HCT116 (cell line): ENCODE results near the gene ZNF189. TPM values are rescaled to one million over a fixed set of nuclear protein-coding genes. Genes with fewer than 3 reads are reported as not detected.

Source experiments
- ATAC-seq: fragments of 200-7000 bp; cut with Tn5 transposase; 2 replicates; pipeline ENCODE4 v1.9.1; 2020; ENCODE audit warnings: mild to moderate bottlenecking, moderate library complexity
- BruUV-seq: library from RNA; stranded (reverse); fragments of 400-500 nt; replicated peaks from 2 replicates; lab custom pipeline; 2021; lab: Mats Ljungman, UMichigan
- CTCF ChIA-PET: fragments of 300-600 bp; sonication (Branson Sonifier 250); formaldehyde crosslinking; loops from one replicate; lab custom pipeline; 2021; ENCODE audit warnings: antibody characterized with exemption; lab: Charles Lee
- POLR2A ChIA-PET: fragments of 300-600, 350-600 bp; sonication (Branson Sonifier 250); formaldehyde crosslinking; loops from one replicate; lab custom pipeline; 2021; ENCODE audit warnings: antibody characterized with exemption; lab: Charles Lee
- RAD21 ChIA-PET, 2 experiments: fragments of 300-600 bp; sonication (Branson Sonifier 250); formaldehyde crosslinking; loops; one replicate each; lab custom pipeline; 2023; ENCODE audit warnings: low total read pairs in 2 of 2; ENCODE audit not compliant: uncharacterized antibody in 2 of 2, unreplicated experiment in 2 of 2, low non-redundant PET in 1 of 2; lab: Charles Lee
- DNase-seq: peaks from one replicate; pipeline ENCODE4 v3.0.0-alpha.2; 2010; ENCODE audit warnings: low read depth, low spot score
- H2AFZ ChIP-seq: fragments of 200-600 bp; shearing (Covaris generic), sonication (generic); 2 replicates; pipeline ENCODE4 v1.6.1; 2017; ENCODE audit warnings: low read depth, mixed run types, mixed read lengths, antibody characterized with exemption, low read length; ENCODE audit not compliant: poor library complexity, severe bottlenecking
- H3K27ac ChIP-seq: 2 replicates; pipeline ENCODE4 v1.5.1; 2012; ENCODE audit warnings: low read depth, low read length
- H3K27me3 ChIP-seq: fragments of 200-600 bp; sonication (generic); 2 replicates; pipeline ENCODE4 v1.6.1; 2016; ENCODE audit warnings: mixed run types, low read length, mixed read lengths; ENCODE audit not compliant: insufficient read depth
- H3K36me3 ChIP-seq, 2 experiments: fragments of 200-500 bp in 1 of 2; fragments of 200-600 bp in 1 of 2; sonication (Bioruptor generic) in 1 of 2; sonication (generic) in 1 of 2; 2 replicates each; pipeline versions ENCODE4 v1.5.1 to v1.6.1; 2014 to 2016; ENCODE audit warnings: low read length in 2 of 2, inconsistent platforms in 1 of 2, mixed read lengths in 1 of 2, mixed run types in 1 of 2; ENCODE audit not compliant: insufficient read depth in 2 of 2, control insufficient read depth in 1 of 2
- H3K4me1 ChIP-seq, 2 experiments: fragments of 200-600 bp in 1 of 2; sonication (generic) in 1 of 2; 2 replicates each; pipeline versions ENCODE4 v1.5.1 to v1.6.1; 2012 to 2017; ENCODE audit warnings: low read length in 2 of 2, inconsistent platforms in 1 of 2, mild to moderate bottlenecking in 1 of 2, mixed read lengths in 1 of 2, mixed run types in 1 of 2, moderate library complexity in 1 of 2; ENCODE audit not compliant: insufficient read depth in 2 of 2, control insufficient read depth in 1 of 2
- H3K4me2 ChIP-seq: fragments of 200-600 bp; sonication (generic); 2 replicates; pipeline ENCODE4 v1.6.1; 2017; ENCODE audit warnings: mixed run types, low read length, mixed read lengths
- H3K4me3 ChIP-seq, 2 experiments: fragments of 200-600 bp in 1 of 2; sonication (generic) in 1 of 2; replicated peaks in 1 of 2; 2 replicates each; pipeline ENCODE4 v1.5.1; 2011 to 2016; ENCODE audit warnings: low read length in 2 of 2, control low read depth in 1 of 2, low read depth in 1 of 2, mild to moderate bottlenecking in 1 of 2, mixed read lengths in 1 of 2, mixed run types in 1 of 2
- H3K79me2 ChIP-seq: fragments of 200-600 bp; sonication (generic); 2 replicates; pipeline ENCODE4 v1.6.1; 2017; ENCODE audit warnings: mild to moderate bottlenecking, mixed run types, low read length, moderate library complexity, mixed read lengths; ENCODE audit not compliant: insufficient read depth
- H3K9ac ChIP-seq: fragments of 200-600 bp; sonication (generic); 2 replicates; pipeline ENCODE4 v1.6.1; 2016; ENCODE audit warnings: low read length, mixed read lengths
- H3K9me2 ChIP-seq: fragments of 200-600 bp; sonication (generic), shearing (Covaris generic); 2 replicates; pipeline ENCODE4 v1.6.1; 2017; ENCODE audit warnings: mixed run types, mild to moderate bottlenecking, moderate library complexity; ENCODE audit not compliant: insufficient read depth
- H3K9me3 ChIP-seq, 2 experiments: fragments of 200-500 bp in 1 of 2; fragments of 200-600 bp in 1 of 2; sonication (Bioruptor generic) in 1 of 2; sonication (generic) in 1 of 2; 2 replicates each; pipeline ENCODE4 v1.6.1; 2014 to 2017; ENCODE audit warnings: low read length in 2 of 2, mixed read lengths in 2 of 2, inconsistent platforms in 1 of 2, low read depth in 1 of 2, mild to moderate bottlenecking in 1 of 2, mixed run types in 1 of 2, moderate library complexity in 1 of 2; ENCODE audit not compliant: control insufficient read depth in 1 of 2, insufficient read depth in 1 of 2
- H4K20me1 ChIP-seq: fragments of 200-600 bp; sonication (generic), shearing (Covaris generic); 2 replicates; pipeline ENCODE4 v1.6.1; 2017; ENCODE audit warnings: mixed run types, mild to moderate bottlenecking, moderate library complexity; ENCODE audit not compliant: insufficient read depth
- CBX3 ChIP-seq: IDR thresholded peaks from 2 replicates; pipeline ENCODE4 v1.6.1; 2012; ENCODE audit warnings: low read depth
- CEBPB ChIP-seq: IDR thresholded peaks from 2 replicates; pipeline ENCODE4 v1.6.1; 2012; ENCODE audit warnings: low read depth
- EGR1 ChIP-seq: IDR thresholded peaks from 2 replicates; pipeline ENCODE4 v1.6.1; 2012; ENCODE audit warnings: low read depth
- ELF1 ChIP-seq: IDR thresholded peaks from 2 replicates; pipeline ENCODE4 v1.6.1; 2012; ENCODE audit warnings: low read depth, borderline replicate concordance
- EZH2 ChIP-seq: fragments of 200-600 bp; sonication (generic); IDR thresholded peaks from 2 replicates; pipeline ENCODE4 v1.6.1; 2017; ENCODE audit warnings: antibody characterized with exemption, mixed run types
- EZH2phosphoT487 ChIP-seq: fragments of 200-600 bp; IDR thresholded peaks from 2 replicates; pipeline ENCODE4 v1.6.1; 2018; ENCODE audit warnings: antibody characterized with exemption, borderline replicate concordance
- FOSL1 ChIP-seq: IDR thresholded peaks from 2 replicates; pipeline ENCODE4 v1.6.1; 2012; ENCODE audit warnings: low read depth
- POLR2A ChIP-seq: IDR thresholded peaks from 2 replicates; pipeline ENCODE4 v1.7.0; 2011; ENCODE audit warnings: borderline replicate concordance; ENCODE audit not compliant: insufficient read depth, insufficient read length; ENCODE audit errors: extremely low read depth
- POLR2AphosphoS5 ChIP-seq: IDR thresholded peaks from 2 replicates; pipeline ENCODE4 v1.6.1; 2011; ENCODE audit warnings: mild to moderate bottlenecking, low read depth, low read length, moderate library complexity
- RAD21 ChIP-seq: IDR thresholded peaks from 2 replicates; pipeline ENCODE4 v1.6.1; 2012; ENCODE audit warnings: low read depth, mild to moderate bottlenecking
- SP1 ChIP-seq: IDR thresholded peaks from 2 replicates; pipeline ENCODE4 v1.6.1; 2012; ENCODE audit warnings: low read depth
- SRF ChIP-seq: IDR thresholded peaks from 2 replicates; pipeline ENCODE4 v1.6.1; 2012; ENCODE audit warnings: low read depth
- TCF7L2 ChIP-seq: IDR thresholded peaks from 2 replicates; pipeline ENCODE4 v1.7.0; 2011; ENCODE audit warnings: borderline replicate concordance, inconsistent platforms; ENCODE audit not compliant: insufficient read depth, insufficient read length; ENCODE audit errors: extremely low read depth
- YY1 ChIP-seq: IDR thresholded peaks from 2 replicates; pipeline ENCODE4 v1.6.1; 2011; ENCODE audit warnings: low read length, low read depth, moderate library complexity, mild to moderate bottlenecking; ENCODE audit not compliant: insufficient replicate concordance; ENCODE audit errors: extremely low read depth
- ZNF274 ChIP-seq: fragments of 200-500 bp; sonication (Bioruptor generic); IDR thresholded peaks from 2 replicates; pipeline ENCODE4 v1.6.1; 2014; ENCODE audit warnings: mild to moderate bottlenecking, low read depth, low read length, inconsistent platforms
- intact Hi-C: fragments of 100-400 bp; cut with micrococcal nuclease; formaldehyde crosslinking; loops from 2 replicates; pipeline ENCODE4 v1.10.0; 2022
- total RNA-seq: library from RNA; stranded (reverse); gene quantifications from one replicate; pipeline ENCODE4 v1.2.1, GENCODE V29; 2021; ENCODE audit not compliant: unreplicated experiment
- TF ChIP-seq, protein P1 (sequence below): IDR thresholded peaks from 2 replicates; pipeline ENCODE4 v1.6.1; 2012
- TF ChIP-seq, protein P2 (sequence below): IDR thresholded peaks from 2 replicates; pipeline ENCODE4 v1.6.1; 2012; ENCODE audit warnings: low read depth
- TF ChIP-seq, protein P3 (sequence below): IDR thresholded peaks from 2 replicates; pipeline ENCODE4 v1.6.1; 2012

The ZNF189 gene
- total RNA-seq, 1 experiment from 2014 or later = 10.6 TPM

DNA sequence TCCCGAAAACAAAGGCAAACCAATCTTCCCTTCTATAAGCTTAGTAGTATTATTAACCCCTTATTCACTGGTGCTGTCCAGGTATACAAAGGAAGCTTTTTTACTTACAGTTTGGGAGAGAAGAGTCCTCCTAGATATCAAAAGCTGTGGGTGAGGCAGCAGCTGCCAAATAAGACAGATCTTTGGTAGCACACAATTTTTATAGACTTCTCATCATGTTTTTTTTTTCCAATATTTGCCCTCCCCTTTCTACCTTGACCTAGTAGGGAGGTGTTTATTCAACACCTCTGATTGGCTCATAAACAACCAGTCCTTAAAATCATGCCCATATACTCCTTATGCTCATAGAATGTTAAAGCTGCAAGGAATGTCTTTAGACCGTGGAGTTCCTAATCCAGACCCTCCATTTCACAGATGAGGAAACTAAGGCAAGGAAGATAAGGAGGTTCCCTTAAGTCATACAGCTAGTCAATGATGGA lies 37.0 kb downstream of the ZNF189 start, which contains the start of gene ALDOB:
Gene ALDOB, minus strand, starts transcription at position 174 of the 479 bp plus-strand sequence. CDS start 4,887 bp downstream, outside the sequence.
- CTCF ChIA-PET = no interaction called here
- DNase-seq = no peak

DNA sequence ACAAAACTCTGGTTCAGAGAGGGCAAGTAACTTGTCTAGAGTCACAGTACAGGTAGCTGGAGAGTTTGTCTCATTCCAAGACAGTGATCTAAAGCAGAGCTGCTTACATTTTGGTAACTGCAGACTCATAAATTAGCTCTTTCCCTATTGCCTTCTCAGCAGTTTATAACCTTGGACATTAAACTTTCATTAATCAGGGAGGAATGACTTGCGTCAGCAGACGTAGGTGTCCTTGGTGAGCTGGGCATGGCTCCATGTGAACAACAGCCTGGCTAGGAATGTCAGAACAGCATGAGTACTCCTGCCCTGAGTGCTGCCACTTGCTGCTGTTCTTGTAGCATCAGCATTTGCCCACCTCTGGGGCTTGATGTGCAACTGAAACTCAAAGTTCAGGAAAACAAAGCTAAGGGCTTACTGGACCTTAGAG lies 39.2 kb downstream of the ZNF189 start:
- ATAC-seq (no peak), DNase-seq (no peak)
- H3K79me2 ChIP-seq = no peaks in the 10 kb centered on the region
- ChIA-PET POLR2A (interaction anchor here (0.8 kb wide), 1 partner anchor 13 kb away, joined by 3 read pairs; no protein-coding TSS in a partner anchor), RAD21 (no interaction called here), CTCF (no interaction called here)
- no peaks in the 10 kb centered on the region for H3K4me1 ChIP-seq
- no peak overlapping the region for H3K27ac ChIP-seq
- H3K36me3 ChIP-seq = no peaks in the 10 kb centered on the region
- H2AFZ ChIP-seq = no peak overlapping the region
- BruUV-seq = no TSS peak
- no peak overlapping the region for H3K9ac ChIP-seq
- intact Hi-C loops = no loop called here
- 0 out of 2 replicates have a peak, but pooled peaks cover 5% of the 10 kb centered on the region for H3K27me3 ChIP-seq
- no peaks in the 10 kb centered on the region for H3K9me2 ChIP-seq
- no peak overlapping the region for H3K4me2 ChIP-seq
- no peak overlapping the region for H3K4me3 ChIP-seq
- H4K20me1 ChIP-seq = no peaks in the 10 kb centered on the region
- H3K9me3 ChIP-seq = no peaks in the 10 kb centered on the region
- TF ChIP-seq SP1 = no peak
- no peak for TF ChIP-seq CEBPB
- TF ChIP-seq RAD21 = no peak
- TF ChIP-seq, protein P1, sequence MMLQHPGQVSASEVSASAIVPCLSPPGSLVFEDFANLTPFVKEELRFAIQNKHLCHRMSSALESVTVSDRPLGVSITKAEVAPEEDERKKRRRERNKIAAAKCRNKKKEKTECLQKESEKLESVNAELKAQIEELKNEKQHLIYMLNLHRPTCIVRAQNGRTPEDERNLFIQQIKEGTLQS = no peak
- TF ChIP-seq CBX3 = no peak
- TF ChIP-seq EGR1 = no peak
- no peak for TF ChIP-seq EZH2
- no peak for TF ChIP-seq POLR2A
- TF ChIP-seq TCF7L2 = no peak
- no peak for TF ChIP-seq ZNF274
- no peak for TF ChIP-seq YY1
- no peak for TF ChIP-seq EZH2phosphoT487
- TF ChIP-seq FOSL1 = no peak
- TF ChIP-seq ELF1 = no peak
- TF ChIP-seq, protein P2, sequence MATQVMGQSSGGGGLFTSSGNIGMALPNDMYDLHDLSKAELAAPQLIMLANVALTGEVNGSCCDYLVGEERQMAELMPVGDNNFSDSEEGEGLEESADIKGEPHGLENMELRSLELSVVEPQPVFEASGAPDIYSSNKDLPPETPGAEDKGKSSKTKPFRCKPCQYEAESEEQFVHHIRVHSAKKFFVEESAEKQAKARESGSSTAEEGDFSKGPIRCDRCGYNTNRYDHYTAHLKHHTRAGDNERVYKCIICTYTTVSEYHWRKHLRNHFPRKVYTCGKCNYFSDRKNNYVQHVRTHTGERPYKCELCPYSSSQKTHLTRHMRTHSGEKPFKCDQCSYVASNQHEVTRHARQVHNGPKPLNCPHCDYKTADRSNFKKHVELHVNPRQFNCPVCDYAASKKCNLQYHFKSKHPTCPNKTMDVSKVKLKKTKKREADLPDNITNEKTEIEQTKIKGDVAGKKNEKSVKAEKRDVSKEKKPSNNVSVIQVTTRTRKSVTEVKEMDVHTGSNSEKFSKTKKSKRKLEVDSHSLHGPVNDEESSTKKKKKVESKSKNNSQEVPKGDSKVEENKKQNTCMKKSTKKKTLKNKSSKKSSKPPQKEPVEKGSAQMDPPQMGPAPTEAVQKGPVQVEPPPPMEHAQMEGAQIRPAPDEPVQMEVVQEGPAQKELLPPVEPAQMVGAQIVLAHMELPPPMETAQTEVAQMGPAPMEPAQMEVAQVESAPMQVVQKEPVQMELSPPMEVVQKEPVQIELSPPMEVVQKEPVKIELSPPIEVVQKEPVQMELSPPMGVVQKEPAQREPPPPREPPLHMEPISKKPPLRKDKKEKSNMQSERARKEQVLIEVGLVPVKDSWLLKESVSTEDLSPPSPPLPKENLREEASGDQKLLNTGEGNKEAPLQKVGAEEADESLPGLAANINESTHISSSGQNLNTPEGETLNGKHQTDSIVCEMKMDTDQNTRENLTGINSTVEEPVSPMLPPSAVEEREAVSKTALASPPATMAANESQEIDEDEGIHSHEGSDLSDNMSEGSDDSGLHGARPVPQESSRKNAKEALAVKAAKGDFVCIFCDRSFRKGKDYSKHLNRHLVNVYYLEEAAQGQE = no peak
- no peak for TF ChIP-seq SRF
- TF ChIP-seq, protein P3, sequence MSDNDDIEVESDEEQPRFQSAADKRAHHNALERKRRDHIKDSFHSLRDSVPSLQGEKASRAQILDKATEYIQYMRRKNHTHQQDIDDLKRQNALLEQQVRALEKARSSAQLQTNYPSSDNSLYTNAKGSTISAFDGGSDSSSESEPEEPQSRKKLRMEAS = no peak
- TF ChIP-seq POLR2AphosphoS5 = no peak

More for the DNA sequence above, 37.0 kb downstream of the ZNF189 start, which contains the start of gene ALDOB:
- Histone ChIP-seq H3K27me3 (peaks cover 5% of the 10 kb centered on the region; the same call in 1 of the 2 replicates), H3K9me3 (no peaks in the 10 kb centered on the region), H3K27ac (no peak within 1 kb of the TSS), H3K4me2 (no peak within 1 kb of the TSS), H3K4me1 (no peaks in the 10 kb centered on the region), H2AFZ (no peak within 1 kb of the TSS), H3K9ac (no peak within 1 kb of the TSS), H3K79me2 (no peaks in the 10 kb centered on the region), H3K4me3 (no peak within 1 kb of the TSS), H4K20me1 (no peaks in the 10 kb centered on the region), H3K36me3 (no peaks in the 10 kb centered on the region), H3K9me2 (no peaks in the 10 kb centered on the region)
- intact Hi-C loops = no loop called here
- ATAC-seq = no peak
- RAD21 ChIA-PET = no interaction called here
- POLR2A ChIA-PET = no interaction called here
- no TSS peak for BruUV-seq
- TF ChIP-seq EZH2phosphoT487 = no peak
- TF ChIP-seq CEBPB = no peak
- no peak for TF ChIP-seq CBX3
- TF ChIP-seq EZH2 = no peak
